Measurements from ENCODE around the gene IL17RD.

DNA sequence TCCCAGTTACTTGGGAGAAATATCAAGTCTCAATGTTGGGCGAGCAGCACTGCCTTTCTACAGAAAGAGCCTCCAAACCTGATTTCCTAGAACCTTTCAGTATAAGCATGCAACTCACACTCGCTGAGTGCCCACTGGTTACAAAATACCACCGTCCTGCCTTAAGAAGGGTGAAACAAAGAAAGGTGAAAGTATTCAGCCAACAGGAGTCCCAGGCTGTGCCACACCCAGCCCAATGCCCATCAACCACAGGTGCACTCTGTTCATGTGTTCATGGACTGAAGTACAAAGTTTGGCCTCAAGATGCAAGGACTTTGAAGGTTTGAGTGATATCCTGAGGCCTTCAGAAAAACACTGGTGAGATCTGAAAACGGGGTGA lies 34.0 kb downstream of the IL17RD start:
- TF ChIP-seq POLR2A (IDR thresholded peaks at IDR 0.05): no peak
- TF ChIP-seq, protein P1, sequence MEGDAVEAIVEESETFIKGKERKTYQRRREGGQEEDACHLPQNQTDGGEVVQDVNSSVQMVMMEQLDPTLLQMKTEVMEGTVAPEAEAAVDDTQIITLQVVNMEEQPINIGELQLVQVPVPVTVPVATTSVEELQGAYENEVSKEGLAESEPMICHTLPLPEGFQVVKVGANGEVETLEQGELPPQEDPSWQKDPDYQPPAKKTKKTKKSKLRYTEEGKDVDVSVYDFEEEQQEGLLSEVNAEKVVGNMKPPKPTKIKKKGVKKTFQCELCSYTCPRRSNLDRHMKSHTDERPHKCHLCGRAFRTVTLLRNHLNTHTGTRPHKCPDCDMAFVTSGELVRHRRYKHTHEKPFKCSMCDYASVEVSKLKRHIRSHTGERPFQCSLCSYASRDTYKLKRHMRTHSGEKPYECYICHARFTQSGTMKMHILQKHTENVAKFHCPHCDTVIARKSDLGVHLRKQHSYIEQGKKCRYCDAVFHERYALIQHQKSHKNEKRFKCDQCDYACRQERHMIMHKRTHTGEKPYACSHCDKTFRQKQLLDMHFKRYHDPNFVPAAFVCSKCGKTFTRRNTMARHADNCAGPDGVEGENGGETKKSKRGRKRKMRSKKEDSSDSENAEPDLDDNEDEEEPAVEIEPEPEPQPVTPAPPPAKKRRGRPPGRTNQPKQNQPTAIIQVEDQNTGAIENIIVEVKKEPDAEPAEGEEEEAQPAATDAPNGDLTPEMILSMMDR (IDR thresholded peaks at IDR 0.05): no peak

All from vagina (tissue), 2 donors.